GM13977 (cell line): Measurements from ENCODE around the gene RMI1.

Experiments used
- DNase-seq: peaks from one replicate; pipeline ENCODE4 v3.0.0; 2012; ENCODE audit warnings: low spot score
- in situ Hi-C: fragments of 300-500 bp; cut with MboI; formaldehyde crosslinking; loops from one replicate; pipeline ENCODE4 v1.12.0; 2022; ENCODE audit warnings: low sequenced_read_pairs, low pct_unique_long_range_greater_than_20kb, mixed read lengths, inconsistent platforms; ENCODE audit not compliant: unreplicated experiment
- TF ChIP-seq, protein P1 (sequence below): IDR thresholded peaks from 2 replicates; pipeline ENCODE4 v1.5.1; 2012; ENCODE audit warnings: mild to moderate bottlenecking, control low read depth; ENCODE audit not compliant: insufficient read depth; ENCODE audit errors: extremely low read depth, missing control alignments

Gene RMI1

DNA sequence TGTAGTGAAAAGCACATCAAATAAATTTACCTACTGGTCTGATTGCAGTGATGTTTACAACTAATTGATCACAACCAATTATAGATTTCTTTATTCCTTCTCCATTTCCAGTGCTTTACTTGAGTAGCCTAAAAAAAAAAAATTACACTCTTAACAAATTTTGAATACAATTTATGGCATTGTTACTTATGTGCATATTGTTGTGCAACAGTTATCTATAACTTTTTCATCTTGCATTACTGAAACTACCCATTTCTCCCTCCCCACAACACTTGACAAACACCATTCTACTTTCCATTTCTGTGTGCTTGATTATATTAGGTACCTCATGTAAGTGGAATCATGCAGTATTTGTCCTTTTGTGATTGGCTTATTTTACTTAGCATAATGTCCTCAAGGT is 12.3 kb downstream of the RMI1 start:
- TF ChIP-seq, protein P1, sequence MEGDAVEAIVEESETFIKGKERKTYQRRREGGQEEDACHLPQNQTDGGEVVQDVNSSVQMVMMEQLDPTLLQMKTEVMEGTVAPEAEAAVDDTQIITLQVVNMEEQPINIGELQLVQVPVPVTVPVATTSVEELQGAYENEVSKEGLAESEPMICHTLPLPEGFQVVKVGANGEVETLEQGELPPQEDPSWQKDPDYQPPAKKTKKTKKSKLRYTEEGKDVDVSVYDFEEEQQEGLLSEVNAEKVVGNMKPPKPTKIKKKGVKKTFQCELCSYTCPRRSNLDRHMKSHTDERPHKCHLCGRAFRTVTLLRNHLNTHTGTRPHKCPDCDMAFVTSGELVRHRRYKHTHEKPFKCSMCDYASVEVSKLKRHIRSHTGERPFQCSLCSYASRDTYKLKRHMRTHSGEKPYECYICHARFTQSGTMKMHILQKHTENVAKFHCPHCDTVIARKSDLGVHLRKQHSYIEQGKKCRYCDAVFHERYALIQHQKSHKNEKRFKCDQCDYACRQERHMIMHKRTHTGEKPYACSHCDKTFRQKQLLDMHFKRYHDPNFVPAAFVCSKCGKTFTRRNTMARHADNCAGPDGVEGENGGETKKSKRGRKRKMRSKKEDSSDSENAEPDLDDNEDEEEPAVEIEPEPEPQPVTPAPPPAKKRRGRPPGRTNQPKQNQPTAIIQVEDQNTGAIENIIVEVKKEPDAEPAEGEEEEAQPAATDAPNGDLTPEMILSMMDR = no peak
- in situ Hi-C loops = no loop called here
- no peak for DNase-seq

DNA sequence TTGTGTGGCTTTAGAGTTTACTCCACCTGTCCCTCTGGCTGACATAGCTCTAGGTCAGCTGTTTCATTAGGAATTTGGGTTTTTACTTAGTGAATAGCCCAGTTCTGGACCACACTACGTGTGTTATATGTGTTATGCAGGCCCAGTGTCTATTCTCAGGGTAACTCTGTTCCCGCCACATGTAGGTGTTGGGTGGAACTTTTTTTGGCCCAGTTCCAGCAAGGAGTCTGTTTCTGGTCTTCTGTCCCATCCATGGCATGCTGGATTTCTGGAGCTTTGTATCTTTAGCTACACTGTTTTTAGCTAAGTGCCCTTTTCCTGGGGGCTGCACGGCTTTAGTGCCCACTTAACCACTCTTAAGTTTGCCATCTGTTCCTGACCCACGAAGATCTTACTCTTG is 15.5 kb downstream of the RMI1 start:
- in situ Hi-C loops = no loop called here
- TF ChIP-seq, protein P1 = no peak
- DNase-seq = no peak

GRCh38 chr9:83999141-83999918 is 18.7 kb downstream of the RMI1 start:
- TF ChIP-seq, protein P1 = no peak
- in situ Hi-C loops = no loop called here
- DNase-seq = no peak

- TF ChIP-seq, protein P1 = no peak
- DNase-seq = no peak
- in situ Hi-C loops = no loop called here
These were observed 19.6 kb downstream of the RMI1 start for GRCh38 chr9:84000186-84000585.

DNA sequence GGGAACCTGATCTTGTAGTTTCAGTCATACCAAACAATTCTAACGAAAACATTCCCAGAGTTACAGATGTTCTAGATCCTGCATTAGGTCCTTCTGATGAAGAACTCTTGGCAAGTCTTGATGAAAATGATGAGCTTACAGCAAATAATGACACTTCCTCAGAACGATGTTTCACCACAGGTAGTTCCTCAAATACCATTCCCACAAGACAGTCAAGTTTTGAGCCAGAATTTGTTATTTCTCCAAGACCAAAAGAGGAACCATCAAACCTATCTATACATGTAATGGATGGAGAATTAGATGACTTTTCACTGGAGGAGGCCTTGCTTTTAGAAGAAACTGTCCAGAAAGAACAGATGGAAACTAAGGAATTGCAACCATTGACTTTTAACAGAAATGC is 21.0 kb downstream of the RMI1 start:
- no peak for DNase-seq
- in situ Hi-C loops = no loop called here
- TF ChIP-seq, protein P1 = no peak

GRCh38 chr9:84002344-84002743 is 21.7 kb downstream of the RMI1 start:
- TF ChIP-seq, protein P1 = no peak
- no peak for DNase-seq
- in situ Hi-C loops = no loop called here
